ENCODE data around the gene ALPI.

Gene ALPI

DNA sequence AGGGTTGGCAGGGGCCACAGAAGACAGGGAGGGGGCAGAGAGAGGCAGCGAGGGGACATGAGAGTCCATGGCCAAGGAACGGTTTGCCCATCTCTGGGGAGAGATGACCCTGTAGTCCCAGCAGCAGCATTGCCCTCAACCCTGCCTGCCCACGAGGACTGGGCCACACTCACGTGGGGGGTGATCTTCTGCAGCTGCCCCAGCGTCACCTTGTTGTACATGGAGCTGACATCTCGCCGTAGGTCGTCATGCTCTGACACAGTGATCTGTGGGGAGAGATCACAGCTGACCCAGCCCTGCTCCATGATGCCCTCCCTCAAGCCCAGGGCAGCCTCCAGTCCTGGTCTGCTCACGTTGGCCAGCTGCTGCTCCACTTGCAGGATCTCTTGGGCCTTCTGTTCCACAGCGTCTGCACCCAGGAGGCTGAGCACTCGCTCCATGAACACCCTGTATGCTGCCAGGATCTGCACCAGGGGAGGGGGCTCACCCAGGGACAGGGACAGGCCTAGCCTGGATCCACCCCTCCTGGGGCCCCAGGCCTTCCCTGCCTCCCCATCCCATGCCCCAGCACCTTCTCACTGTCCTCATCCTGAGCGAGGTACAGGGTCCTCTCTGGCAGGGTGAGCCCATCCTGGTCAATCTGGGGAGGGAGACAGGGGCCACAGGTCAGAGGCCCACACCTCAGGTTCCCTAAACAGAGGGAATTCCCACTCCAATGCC, 28.8 kb downstream of the ALPI start:
- DNase-seq (ENCODE audit: low read depth in 2 of 2) = no peak

GRCh38 chr2:232485348-232485756, 29.4 kb downstream of the ALPI start:
- no peak for DNase-seq (ENCODE audit: low read depth in 2 of 2)

- DNase-seq (ENCODE audit: low read depth in 2 of 2) = no peak
Observed at GRCh38 chr2:232485757-232486557, 30.0 kb downstream of the ALPI start.

GRCh38 chr2:232486558-232487384, 30.8 kb downstream of the ALPI start:
- no peak for DNase-seq (ENCODE audit: low read depth in 2 of 2)

- no peak for DNase-seq (ENCODE audit: low read depth in 2 of 2)
Observed at GRCh38 chr2:232487385-232488096, 31.6 kb downstream of the ALPI start, which contains the start of gene ECEL1. Gene ECEL1, minus strand, starts transcription at chr2:232487834. Its CDS starts 1,181 bp downstream, at chr2:232486653.

GRCh38 chr2:232488097-232488711, 32.3 kb downstream of the ALPI start:
- no peak for DNase-seq (ENCODE audit: low read depth in 2 of 2)

DNA sequence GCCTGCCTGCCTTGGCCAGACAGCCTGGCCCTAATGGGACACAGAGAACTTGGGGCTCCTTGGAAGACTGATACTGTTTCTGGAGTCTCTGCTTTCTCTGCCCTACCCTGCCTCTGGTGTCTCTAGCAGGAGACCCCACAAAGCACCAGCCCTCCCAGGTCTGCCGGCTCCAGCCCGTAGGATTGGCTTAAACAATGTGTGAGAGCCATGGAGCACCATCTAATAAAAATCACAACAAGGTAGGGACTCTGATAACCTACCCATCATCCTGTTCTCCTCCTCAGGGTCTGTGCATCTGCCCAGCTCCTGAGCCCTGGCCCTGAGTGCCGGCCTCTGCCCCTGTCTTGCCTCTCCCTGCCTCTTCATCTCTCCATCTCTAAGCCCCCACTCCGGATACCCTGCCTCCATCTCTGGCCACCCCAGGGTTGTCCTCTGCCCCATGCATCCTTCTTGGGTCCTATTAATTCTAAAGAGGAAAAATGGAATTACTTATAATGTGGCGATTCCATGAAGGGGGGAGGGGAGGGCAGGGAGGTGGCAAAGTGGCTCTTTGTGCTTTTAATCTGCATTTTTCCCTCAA, 32.9 kb downstream of the ALPI start:
- no peak for DNase-seq (ENCODE audit: low read depth in 2 of 2)

GRCh38 chr2:232489516-232490220, 33.7 kb downstream of the ALPI start:
- DNase-seq (ENCODE audit: low read depth in 2 of 2) = no peak

DNA sequence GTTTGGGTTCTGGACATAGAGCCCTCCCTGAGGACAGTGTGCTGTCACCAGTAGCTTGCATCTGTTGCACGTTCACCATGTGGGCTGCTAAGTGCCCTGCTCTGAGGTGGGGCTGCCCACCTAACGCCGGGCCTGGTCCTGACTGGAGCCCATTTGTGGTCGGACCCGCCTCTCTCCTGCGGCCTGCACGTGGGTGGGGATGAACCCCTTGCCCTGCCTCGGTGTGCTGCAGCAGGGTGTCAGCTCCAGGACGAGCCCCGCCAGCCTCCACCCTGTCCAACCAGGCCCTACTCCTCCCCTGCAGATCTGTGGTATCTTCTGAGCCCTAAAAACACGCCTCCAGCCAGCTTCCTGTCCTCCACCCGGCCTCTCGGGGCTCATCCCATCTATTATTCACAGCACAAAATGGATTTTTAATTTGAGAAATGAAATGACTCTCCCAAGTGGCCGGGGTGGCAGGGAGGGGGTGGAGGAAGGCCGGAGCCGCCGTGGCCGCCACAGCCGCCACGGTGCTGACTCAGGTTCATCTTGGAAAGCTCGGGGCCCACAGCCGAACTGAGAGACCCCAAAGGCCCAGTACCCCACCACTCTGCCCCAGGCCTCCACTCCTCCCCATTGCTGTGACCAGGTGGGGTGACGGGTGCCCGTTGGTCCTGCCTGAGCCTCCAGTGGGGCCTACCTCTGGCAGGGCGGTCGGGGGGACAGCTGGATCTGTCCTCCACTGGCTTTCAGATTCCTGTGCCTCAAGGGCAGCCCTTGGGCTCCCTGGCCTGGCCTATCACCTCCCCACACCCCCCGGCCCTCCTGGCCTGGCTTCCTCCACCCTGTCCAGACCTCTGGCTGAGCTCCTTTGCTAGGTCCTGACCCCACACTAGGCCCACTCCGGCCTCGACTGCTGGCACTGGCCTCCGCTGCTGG, 34.5 kb downstream of the ALPI start:
- DNase-seq (ENCODE audit: low read depth in 2 of 2) = no peak

DNA sequence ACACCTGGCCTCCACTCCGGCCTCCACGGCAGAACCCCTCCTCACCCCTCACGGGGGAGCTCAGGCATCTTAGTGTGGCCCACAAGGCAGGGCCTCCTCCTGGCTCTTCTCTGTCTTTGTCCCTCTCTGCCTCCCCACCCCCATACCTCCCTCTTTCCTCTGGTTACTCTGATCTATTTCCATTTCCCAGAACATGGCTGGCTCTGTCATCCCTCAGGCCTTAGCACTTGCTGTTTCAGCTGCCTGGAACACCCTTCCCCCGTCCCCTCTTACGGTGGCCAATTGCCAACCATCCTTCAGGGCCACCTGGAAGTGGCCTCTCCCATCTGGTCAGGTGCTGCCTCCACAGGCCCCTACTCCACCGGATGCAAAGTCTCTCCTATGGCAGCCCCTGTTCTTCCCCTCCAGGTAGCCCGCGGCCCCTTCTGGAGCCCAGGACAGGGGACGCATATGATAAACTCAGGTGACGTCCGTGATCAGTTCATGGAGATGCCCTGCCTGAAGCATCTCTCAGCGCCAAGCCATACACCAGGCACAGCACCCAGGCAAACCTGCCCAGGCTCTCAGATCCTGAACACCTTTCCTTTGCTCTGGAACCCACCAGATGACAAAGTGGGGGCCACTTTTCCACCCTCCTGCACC, 35.3 kb downstream of the ALPI start:
- DNase-seq (ENCODE audit: low read depth in 2 of 2) = no peak

- no peak for DNase-seq (ENCODE audit: low read depth in 2 of 2)
Observed at GRCh38 chr2:232492236-232492848, 36.4 kb downstream of the ALPI start.

DNA sequence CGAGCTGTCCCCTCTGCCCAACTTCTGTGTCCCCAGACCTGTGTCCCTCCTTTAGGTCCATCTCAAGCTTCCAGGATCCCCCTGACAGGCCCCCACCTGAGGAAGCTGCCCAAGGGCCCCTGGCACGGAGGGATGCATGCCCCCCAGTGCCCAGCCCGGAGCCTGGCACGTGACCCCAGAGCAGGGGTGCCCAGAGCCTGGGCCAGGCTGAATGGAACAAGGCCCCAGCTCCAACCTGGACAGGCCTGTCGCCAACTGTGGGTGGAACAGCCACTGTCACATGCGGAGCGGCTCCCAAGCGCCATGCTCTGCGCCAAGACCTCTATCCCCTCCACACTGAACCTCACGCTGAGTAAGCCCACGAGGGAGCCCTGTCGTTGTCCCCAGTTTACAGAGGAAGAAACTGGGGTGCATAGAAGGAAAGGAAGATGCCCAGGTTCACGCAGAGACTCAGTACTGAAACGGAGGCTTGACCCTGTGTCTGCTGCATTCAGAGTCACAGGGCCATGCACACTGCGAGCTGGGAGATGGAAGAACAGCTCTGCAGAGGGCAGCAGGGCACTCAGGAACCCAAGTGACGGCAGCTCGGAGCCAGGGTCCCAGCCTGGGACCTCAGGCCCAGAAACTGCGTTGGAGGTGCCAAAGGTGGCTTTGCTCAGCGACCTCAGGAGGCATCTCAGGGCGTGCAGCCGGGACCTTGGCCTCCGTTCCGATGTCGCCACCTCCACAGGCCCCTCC, 37.2 kb downstream of the ALPI start:
- no peak for DNase-seq (ENCODE audit: low read depth in 2 of 2)

- no peak for DNase-seq (ENCODE audit: low read depth in 2 of 2)
Observed at GRCh38 chr2:232493701-232494474, 37.9 kb downstream of the ALPI start.

DNA sequence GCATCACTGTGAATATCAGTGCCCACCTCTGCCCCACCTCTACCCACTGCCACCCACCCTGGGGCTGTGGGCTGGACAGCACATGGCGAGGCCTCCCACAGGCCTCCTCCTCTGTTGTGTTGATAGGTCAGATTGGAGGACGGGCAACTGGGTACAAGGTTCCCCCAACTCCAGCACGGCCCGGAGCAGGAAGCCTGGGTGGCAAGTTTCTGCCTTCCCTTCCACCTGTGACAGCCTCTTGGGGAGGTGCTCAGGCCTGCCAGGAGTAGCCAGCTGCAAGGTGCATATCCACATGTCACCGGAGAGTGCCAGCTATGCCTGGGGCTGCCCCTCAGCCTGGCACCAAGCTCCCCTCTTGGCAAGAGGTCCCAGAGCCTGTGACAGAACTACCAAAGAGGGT, 38.6 kb downstream of the ALPI start:
- no peak for DNase-seq (ENCODE audit: low read depth in 2 of 2)

- no peak for DNase-seq (ENCODE audit: low read depth in 2 of 2)
Observed at GRCh38 chr2:232495292-232495691, 39.3 kb downstream of the ALPI start.

DNA sequence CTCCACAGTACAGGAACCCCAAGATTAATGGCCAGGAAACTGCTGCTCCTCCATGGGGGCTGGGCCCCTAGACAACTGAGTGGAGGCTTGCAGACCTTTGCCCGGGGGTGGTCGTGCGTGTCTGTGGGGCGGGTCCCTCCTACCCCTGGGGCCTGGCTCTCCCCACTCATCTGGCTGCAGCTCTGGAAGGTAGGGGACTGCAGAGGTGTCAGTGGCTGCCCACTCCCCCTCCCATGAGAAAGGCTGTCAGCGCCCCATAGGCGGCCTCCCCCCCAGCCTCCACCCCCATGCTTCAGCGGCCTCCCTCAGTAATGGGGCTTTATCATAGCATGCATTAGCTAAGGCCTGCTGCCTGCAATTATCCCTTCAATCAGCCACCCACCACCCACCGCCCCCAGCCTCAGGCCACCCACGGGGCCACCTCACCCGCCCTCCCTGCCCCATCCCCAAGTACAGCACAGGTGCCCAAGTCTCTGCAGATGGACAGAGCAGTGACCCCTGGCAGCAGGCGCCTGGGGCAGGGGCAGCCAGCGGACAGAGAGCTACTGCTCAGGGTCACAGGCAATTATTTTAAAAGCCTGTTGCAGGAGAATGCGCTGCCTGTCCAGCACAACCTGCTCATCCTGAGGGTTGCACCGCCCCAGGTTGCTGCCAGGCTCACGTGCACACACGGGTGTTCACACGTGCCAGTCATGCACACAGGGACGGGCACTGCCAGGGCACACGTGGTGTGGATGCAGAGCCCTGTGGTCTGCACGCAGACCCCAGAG, 40.7 kb downstream of the ALPI start:
- DNase-seq (ENCODE audit: low read depth in 2 of 2) = no peak

Data from activated CD4-positive, alpha-beta T cell treated with anti-CD3 and anti-CD28 coated beads for 24 hours (primary cell).